ENCODE results near the gene CTDSP2. TPM values are rescaled to one million over a fixed set of nuclear protein-coding genes. Genes with fewer than 3 reads are reported as not detected.

CTDSP2 gene
- total RNA-seq, 2 experiments from 2014 or later: 44.2 to 118 TPM

DNA sequence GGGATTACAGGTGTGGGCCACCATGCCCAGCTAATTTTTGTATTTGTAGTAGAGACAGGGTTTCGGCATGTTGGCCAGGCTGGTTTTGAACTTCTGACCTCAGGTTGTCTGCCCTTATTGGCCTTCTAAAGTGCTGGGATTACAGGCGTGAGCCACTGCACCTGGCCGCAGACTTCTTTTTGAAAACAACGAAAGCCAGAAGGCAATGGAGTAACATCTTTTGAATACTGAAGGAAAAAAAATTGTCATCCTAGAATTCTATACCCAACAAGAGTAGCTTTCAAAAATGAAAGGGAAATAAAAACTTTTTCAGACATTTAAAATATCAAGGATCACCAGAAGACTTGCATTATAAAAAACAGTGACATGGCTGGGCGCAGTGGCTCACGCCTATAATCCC, 38.7 kb upstream of the CTDSP2 start:
- no peaks in the 10 kb centered on the region for H3K79me2 ChIP-seq (ENCODE audit: insufficient read depth, low read depth, low read length)
- ChIA-PET CTCF (ENCODE audit: unreplicated experiment) (no interaction called here), POLR2A (interaction anchor here (4.9 kb wide), 1 partner anchor 10 kb away, joined by 28 read pairs; no protein-coding TSS in a partner anchor)
- no TSS peak for BruUV-seq (replicated peaks)
- no peaks in the 10 kb centered on the region for H3K9me2 ChIP-seq (ENCODE audit: insufficient read depth, low read length)
- no peak for TF ChIP-seq EZH2phosphoT487 (IDR thresholded peaks at IDR 0.05; ENCODE audit: borderline replicate concordance, low read depth, low read length)
- TF ChIP-seq, protein P1, sequence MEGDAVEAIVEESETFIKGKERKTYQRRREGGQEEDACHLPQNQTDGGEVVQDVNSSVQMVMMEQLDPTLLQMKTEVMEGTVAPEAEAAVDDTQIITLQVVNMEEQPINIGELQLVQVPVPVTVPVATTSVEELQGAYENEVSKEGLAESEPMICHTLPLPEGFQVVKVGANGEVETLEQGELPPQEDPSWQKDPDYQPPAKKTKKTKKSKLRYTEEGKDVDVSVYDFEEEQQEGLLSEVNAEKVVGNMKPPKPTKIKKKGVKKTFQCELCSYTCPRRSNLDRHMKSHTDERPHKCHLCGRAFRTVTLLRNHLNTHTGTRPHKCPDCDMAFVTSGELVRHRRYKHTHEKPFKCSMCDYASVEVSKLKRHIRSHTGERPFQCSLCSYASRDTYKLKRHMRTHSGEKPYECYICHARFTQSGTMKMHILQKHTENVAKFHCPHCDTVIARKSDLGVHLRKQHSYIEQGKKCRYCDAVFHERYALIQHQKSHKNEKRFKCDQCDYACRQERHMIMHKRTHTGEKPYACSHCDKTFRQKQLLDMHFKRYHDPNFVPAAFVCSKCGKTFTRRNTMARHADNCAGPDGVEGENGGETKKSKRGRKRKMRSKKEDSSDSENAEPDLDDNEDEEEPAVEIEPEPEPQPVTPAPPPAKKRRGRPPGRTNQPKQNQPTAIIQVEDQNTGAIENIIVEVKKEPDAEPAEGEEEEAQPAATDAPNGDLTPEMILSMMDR (conservative IDR thresholded peaks at IDR 0.05; ENCODE audit: low read length): no peak
- H3K27ac ChIP-seq (ENCODE audit: low read depth, low read length, poor library complexity, severe bottlenecking): no peak overlapping the region
- no peak overlapping the region for H3K4me2 ChIP-seq (ENCODE audit: low read length)
- DNase-seq (ENCODE audit: low spot score): no peak
- no peaks in the 10 kb centered on the region for H4K20me1 ChIP-seq (ENCODE audit: insufficient read depth, low read length)
- intact Hi-C loops (cut with micrococcal nuclease; ENCODE audit: unreplicated experiment): no loop called here
- no peak overlapping the region for H3K4me3 ChIP-seq (ENCODE audit: low read depth, low read length, poor library complexity, severe bottlenecking)
- no peak overlapping the region for H2AFZ ChIP-seq (ENCODE audit: low read length)
- H3K4me1 ChIP-seq (ENCODE audit: insufficient read depth, low read length, poor library complexity, severe bottlenecking): peaks cover 20% of the 10 kb centered on the region
- H3K36me3 ChIP-seq (ENCODE audit: insufficient read depth, low read length): no peaks in the 10 kb centered on the region
- H3K9me3 ChIP-seq (ENCODE audit: low read length): no peaks in the 10 kb centered on the region; the same call in 1 of the 2 replicates

DNA sequence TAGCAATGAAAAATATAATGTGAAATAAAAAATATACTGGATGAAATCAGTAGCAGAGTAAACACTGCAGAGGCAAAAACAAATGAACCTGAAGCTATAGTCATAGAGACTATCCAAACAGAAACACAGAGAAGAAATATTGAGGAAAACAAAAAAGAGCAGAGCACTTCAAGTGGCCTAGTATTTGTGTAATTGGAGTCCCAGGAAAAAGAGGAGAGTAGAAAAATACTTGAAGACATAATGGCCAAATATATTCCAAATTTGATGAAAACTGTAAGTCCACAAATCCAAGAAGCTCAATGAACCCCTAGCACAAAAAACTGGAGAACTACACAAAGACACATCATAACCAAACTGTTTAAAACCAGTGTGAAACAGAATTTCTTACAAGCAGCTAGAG, 37.2 kb upstream of the CTDSP2 start:
- peaks cover 10% of the 10 kb centered on the region for H3K4me1 ChIP-seq (ENCODE audit: insufficient read depth, low read length, poor library complexity, severe bottlenecking)
- no peak overlapping the region for H2AFZ ChIP-seq (ENCODE audit: low read length)
- no peak overlapping the region for H3K27ac ChIP-seq (ENCODE audit: low read depth, low read length, poor library complexity, severe bottlenecking)
- no peak for DNase-seq (ENCODE audit: low spot score)
- no TSS peak for BruUV-seq (replicated peaks)
- H3K79me2 ChIP-seq (ENCODE audit: insufficient read depth, low read depth, low read length): no peaks in the 10 kb centered on the region
- no peak for TF ChIP-seq EZH2phosphoT487 (IDR thresholded peaks at IDR 0.05; ENCODE audit: borderline replicate concordance, low read depth, low read length)
- TF ChIP-seq, protein P1 (conservative IDR thresholded peaks at IDR 0.05; ENCODE audit: low read length): no peak
- no peaks in the 10 kb centered on the region; the same call in 1 of the 2 replicates for H3K9me3 ChIP-seq (ENCODE audit: low read length)
- no peak overlapping the region for H3K4me3 ChIP-seq (ENCODE audit: low read depth, low read length, poor library complexity, severe bottlenecking)
- intact Hi-C loops (cut with micrococcal nuclease; ENCODE audit: unreplicated experiment): no loop called here
- no peaks in the 10 kb centered on the region for H3K36me3 ChIP-seq (ENCODE audit: insufficient read depth, low read length)
- POLR2A ChIA-PET: interaction anchor here (1.0 to 4.9 kb wide), 2 partner anchors 11 to 15 kb away, joined by 3 to 28 read pairs; no protein-coding TSS in a partner anchor
- no peak overlapping the region for H3K4me2 ChIP-seq (ENCODE audit: low read length)
- CTCF ChIA-PET (ENCODE audit: unreplicated experiment): no interaction called here
- no peaks in the 10 kb centered on the region for H3K9me2 ChIP-seq (ENCODE audit: insufficient read depth, low read length)
- no peaks in the 10 kb centered on the region for H4K20me1 ChIP-seq (ENCODE audit: insufficient read depth, low read length)

DNA sequence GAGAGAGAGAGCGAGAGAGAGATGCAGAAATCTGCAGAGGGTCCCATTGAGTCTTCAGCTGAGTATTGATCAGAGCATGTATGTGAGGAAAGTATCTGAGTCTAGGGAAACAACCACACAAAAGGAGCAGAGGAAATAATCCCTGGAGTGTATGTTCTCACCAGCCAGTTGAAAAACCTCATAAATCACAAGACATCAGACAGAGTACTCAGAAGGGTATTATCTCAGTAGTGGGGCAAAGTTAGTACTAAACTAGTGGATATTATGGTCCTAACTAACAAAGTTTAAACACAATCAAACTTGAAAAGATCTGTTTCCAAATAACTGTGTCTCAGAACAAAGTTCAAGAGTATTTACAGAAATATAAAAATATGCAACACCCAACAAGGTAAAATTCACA, 36.5 kb upstream of the CTDSP2 start:
- Histone ChIP-seq H3K36me3 (ENCODE audit: insufficient read depth, low read length) (no peaks in the 10 kb centered on the region), H3K4me2 (ENCODE audit: low read length) (no peak overlapping the region), H2AFZ (ENCODE audit: low read length) (no peak overlapping the region), H3K9me2 (ENCODE audit: insufficient read depth, low read length) (no peaks in the 10 kb centered on the region), H3K9me3 (ENCODE audit: low read length) (no peaks in the 10 kb centered on the region; the same call in 1 of the 2 replicates), H3K4me1 (ENCODE audit: insufficient read depth, low read length, poor library complexity, severe bottlenecking) (peaks cover 3% of the 10 kb centered on the region), H4K20me1 (ENCODE audit: insufficient read depth, low read length) (no peaks in the 10 kb centered on the region), H3K4me3 (ENCODE audit: low read depth, low read length, poor library complexity, severe bottlenecking) (no peak overlapping the region), H3K79me2 (ENCODE audit: insufficient read depth, low read depth, low read length) (no peaks in the 10 kb centered on the region), H3K27ac (ENCODE audit: low read depth, low read length, poor library complexity, severe bottlenecking) (no peak overlapping the region)
- no TSS peak for BruUV-seq (replicated peaks)
- intact Hi-C loops (cut with micrococcal nuclease; ENCODE audit: unreplicated experiment): no loop called here
- CTCF ChIA-PET (ENCODE audit: unreplicated experiment): interaction anchor here (0.6 to 1.9 kb wide), 2 partner anchors 10 to 12 kb away, joined by 3 to 7 read pairs; no protein-coding TSS in a partner anchor
- DNase-seq (ENCODE audit: low spot score): no peak
- POLR2A ChIA-PET: interaction anchor here (0.5 to 4.9 kb wide), 3 partner anchors 12 to 182 kb away, joined by 3 to 28 read pairs (median 5); no protein-coding TSS in a partner anchor
- no peak for TF ChIP-seq EZH2phosphoT487 (IDR thresholded peaks at IDR 0.05; ENCODE audit: borderline replicate concordance, low read depth, low read length)
- TF ChIP-seq, protein P1 (conservative IDR thresholded peaks at IDR 0.05; ENCODE audit: low read length): no peak
